ENCODE data around the gene FBH1.

GRCh38 chr10:5968681-5969453, 78.8 kb downstream of the FBH1 start:
- TF ChIP-seq CTCF (IDR thresholded peaks at IDR 0.05 in 4 of 5, conservative IDR thresholded peaks at IDR 0.05 in 1 of 5) (no peak), POLR2A (IDR thresholded peaks at IDR 0.05) (no peak)

All from gastrocnemius medialis (tissue), 4 donors.